ENCODE measurements around the gene ARMH3. TPM values are rescaled to one million over a fixed set of nuclear protein-coding genes. Genes with fewer than 3 reads are reported as not detected.

Gene ARMH3
- total RNA-seq, 1 donor from 2014 or later = 26.4 TPM

- DNase-seq (ENCODE audit: low spot score) = no peak
Observed at GRCh38 chr10:101832325-101832771, 223.6 kb downstream of the ARMH3 start.

DNA sequence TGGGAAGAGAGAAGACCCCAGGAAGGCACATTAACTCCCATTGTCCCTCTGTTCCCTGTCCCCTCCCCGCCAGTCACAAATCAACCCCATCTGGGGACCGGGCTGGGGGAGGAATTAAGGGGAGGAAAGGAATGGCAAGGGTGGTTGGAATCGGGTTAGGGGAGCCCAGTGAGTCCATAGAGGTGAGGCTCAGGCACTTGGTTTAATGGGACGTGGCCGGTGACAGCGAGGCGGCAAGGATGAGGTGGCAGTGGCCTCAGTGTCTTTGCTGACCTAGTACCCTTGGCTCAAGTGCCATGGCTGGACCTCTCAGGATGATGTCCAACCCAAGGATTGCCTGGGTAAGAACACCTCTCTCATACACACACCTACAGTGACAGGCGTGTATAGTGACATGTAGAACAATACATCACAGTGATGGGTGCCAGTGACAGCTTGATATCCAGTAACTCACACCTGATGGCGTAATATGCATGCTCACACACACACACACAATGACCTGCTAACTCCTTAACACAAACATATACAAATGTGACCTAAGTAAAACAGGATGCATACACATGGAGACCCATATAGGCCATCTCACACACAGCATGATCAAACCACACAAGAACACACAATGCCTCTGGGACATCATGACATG lies 224.7 kb downstream of the ARMH3 start:
- DNase-seq (ENCODE audit: low spot score) = no peak

DNA sequence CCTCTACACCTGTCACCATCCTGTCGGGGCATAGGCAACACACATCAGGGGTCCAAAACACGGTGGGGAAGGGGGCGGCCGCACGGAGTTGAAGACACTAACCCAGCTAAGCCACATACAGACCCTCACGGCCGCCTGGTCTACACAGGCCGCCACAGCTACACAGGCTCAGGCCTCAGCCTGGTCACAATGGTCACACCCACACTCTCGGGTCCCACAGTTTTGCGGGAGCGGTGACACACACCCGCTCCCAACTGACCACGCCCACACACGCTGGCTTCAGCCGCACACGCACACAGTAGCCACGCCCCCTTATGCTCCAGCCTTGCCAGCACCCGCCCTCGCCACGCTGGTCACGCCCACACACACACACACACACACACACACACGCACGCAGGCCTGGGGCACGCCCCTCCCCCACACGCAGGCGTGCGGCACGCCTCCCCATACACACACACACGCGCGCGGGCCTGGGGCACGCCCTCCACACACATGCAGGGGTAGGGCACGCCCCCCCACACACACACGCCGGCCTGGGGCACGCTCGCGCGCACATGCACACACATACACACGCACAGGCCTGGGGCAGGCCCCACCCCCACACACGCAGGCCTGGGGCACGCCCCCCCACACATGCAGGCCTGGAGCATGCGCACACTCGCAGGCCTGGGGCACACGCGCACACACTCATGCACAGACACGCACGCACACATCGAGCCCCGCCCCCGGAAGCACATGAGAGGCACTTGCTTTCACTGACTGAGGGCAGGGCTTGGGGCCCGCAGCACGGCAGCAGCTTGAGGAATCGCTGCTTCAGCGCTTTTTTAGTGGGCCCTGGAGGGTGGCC lies 225.4 kb downstream of the ARMH3 start:
- DNase-seq (ENCODE audit: low spot score) = peak; percentile 90

DNA sequence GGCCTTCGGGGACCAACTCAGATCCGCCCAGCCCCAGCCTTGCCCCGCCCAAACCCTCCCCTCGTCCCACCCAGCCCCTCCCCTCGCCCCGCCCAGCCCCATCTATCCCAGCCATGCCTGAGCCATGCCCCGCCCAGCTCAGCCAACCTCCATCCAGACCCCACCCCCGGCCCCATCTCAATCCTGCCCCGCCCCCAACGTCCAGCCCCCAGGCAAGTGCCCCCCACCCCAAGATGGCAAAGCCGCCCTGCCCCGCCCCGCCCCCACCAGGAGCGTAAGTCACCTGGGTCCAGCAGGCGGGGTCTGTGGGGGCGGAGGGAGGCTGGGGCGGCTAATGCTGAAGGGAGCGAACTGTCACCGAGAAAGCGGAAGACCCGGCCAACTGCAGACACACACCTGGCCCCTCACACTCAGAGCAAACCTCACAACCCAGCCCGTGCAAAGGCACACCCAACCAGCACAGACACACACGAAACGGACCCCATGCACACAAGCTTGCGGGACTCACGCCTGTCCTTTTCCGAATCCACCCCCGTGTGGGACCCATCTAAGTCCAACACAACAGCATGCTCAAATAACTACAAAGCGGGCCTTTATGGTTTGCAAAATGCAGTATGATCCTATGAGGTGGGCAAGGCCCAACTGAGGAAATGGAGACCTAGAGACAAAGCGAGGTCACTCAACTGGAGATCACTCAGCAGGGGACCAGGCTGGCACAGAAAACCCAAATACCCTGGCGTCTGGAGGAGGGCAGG lies 226.2 kb downstream of the ARMH3 start:
- DNase-seq (ENCODE audit: low spot score) = peak; percentile 37

- DNase-seq (ENCODE audit: low spot score) = no peak
Observed at GRCh38 chr10:101828766-101829551, 227.0 kb downstream of the ARMH3 start.

- no peak for DNase-seq (ENCODE audit: low spot score)
Observed at GRCh38 chr10:101827919-101828600, 227.9 kb downstream of the ARMH3 start.

DNA sequence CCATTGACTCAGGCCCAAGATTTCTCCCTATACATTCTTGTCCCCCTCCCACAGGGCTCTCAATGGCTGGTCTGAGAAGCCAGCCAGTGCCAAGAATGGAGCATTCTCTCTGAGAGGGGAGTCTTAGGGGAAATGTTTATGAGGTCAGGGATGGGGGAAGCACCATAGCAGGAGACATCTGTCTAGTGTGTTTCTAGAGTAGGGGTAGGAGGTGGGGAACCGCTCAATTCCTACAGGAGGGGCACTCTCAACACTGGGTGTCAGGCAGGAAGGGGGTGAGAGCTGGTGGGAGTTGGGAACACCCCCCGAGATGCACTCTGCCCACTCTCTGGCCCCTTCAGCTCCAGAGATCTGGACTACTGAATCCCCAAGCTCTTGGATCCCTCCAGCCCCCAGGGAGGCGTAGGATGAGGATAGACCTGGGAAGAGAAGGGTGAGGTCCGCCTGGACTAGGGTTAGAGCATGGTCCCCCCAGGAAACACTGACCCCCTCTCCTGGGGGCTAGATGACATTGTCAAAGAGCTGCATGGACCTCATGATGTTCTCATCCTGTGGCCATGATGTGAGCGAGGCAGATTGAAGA lies 229.0 kb downstream of the ARMH3 start:
- DNase-seq (ENCODE audit: low spot score) = no peak

GRCh38 chr10:101824736-101825135 lies 231.2 kb downstream of the ARMH3 start:
- no peak for DNase-seq (ENCODE audit: low spot score)

DNA sequence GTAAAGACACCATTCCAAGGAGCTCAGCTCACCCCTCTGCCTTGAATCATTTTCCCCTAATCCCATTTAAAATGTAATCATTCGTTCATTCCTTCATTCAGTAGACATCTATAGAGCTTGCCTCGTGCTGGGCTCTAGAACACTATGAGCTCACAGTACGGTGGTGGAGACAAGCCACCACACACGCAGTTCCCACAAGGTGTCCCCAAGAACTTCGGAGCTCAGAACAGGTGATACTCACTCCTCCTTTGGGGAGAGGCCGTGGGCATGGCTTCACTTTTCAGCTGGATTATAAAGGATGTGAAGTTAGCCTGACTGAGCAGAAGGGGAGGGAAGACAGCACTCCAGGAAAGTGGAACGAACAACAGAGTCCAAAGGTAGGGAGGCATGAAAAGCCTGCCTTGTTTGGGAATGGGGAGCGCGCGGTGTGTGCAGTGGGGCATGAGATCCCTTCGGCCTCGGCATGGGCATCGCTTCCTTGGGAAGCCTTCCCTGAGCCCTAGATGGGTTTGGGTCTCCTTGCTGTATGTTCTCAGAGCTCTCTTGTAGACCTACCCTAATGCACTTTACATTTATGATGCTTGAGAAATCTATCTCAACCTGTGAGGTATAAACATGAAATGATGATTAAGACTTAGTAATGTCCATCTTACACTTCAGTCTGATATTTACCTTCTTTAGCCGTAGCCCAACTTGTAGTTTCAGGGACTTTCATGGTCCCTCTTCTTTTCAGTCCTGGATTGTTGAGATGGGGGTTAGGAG lies 236.9 kb downstream of the ARMH3 start:
- DNase-seq (ENCODE audit: low spot score) = peak; percentile 28

GRCh38 chr10:101818119-101818871 lies 237.7 kb downstream of the ARMH3 start, which contains the start of gene OGA:
Gene OGA (minus strand): TSS chr10:101818444. CDS start chr10:101818022, 422 bp downstream.
- peak; percentile 98 for DNase-seq (ENCODE audit: low spot score)

- DNase-seq (ENCODE audit: low spot score) = peak; percentile 86
Observed at GRCh38 chr10:101817337-101818118, 238.4 kb downstream of the ARMH3 start.

DNA sequence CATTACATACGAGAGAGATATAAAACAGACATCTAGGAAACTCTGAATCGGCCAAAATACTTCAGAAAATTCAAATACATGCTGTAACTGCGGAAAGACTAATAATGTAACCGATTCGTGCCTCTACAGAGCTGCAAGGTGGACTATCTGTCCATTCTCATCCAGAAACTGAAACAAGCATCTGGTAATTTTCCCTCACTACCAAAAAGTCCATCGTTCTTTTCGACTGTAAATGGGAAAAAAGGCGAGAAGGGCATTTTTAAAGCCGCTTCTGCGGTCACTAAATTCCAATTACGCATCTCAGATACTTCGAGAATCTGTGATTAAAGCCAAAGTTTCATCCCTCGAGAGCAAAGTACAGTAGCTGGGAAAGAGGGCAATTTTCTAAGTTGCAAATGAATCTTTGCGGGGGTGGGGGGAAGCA lies 239.0 kb downstream of the ARMH3 start:
- no peak for DNase-seq (ENCODE audit: low spot score)

DNA sequence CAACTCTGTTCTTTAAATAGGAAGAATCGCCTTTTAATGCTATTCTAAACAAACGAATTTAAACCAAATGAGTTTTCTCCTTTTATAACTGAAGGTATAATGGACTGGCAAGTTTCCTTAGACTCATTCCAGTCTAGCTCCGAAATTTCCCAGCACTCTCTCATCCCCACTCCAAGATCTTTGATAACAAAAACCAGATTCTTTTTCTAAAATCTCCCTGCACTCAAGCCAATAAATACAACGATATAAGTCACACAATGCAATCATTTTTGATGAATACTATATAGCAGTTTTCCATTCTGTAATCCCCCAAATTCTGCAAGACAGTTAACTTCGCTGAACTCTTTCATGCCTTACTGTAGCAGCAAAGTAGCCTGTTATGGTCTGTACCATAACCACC lies 239.6 kb downstream of the ARMH3 start:
- DNase-seq (ENCODE audit: low spot score) = no peak

GRCh38 chr10:101814466-101815071 lies 241.4 kb downstream of the ARMH3 start:
- no peak for DNase-seq (ENCODE audit: low spot score)

DNA sequence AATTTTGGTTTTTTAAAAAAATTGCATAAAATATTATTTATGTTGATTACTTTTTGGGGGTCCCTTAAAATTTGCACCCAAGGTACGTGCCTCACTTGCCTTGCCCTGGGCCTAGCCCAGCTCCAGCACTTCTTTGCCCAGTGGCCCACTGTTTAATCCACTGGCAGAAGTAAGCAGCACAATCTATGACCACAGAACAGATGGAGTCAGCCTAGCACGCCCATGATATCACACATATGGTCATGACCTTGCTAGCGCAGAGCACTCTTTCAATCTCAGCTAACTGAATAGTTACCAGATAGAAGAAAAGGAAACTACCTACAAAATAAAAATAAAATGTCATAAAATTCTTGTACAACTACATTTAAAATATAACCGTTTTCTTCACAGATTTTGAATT lies 243.4 kb downstream of the ARMH3 start:
- no peak for DNase-seq (ENCODE audit: low spot score)

GRCh38 chr10:101807158-101807557 lies 248.8 kb downstream of the ARMH3 start:
- DNase-seq (ENCODE audit: low spot score) = no peak

- no peak for DNase-seq (ENCODE audit: low spot score)
Observed at GRCh38 chr10:101803511-101803910, 252.5 kb downstream of the ARMH3 start.

All from mucosa of gallbladder (tissue), 1 donor.